GM10266 (cell line): ENCODE results near the gene TRIM47.

Experiments
- DNase-seq: peaks from one replicate; pipeline ENCODE4 v3.0.0; 2012; ENCODE audit errors: extremely low spot score
- CTCF ChIP-seq: IDR thresholded peaks from 2 replicates; pipeline ENCODE4 v1.5.1; 2012; ENCODE audit warnings: mild to moderate bottlenecking, low read depth; ENCODE audit not compliant: control insufficient read depth, insufficient read depth; ENCODE audit errors: missing control alignments

Gene TRIM47

DNA sequence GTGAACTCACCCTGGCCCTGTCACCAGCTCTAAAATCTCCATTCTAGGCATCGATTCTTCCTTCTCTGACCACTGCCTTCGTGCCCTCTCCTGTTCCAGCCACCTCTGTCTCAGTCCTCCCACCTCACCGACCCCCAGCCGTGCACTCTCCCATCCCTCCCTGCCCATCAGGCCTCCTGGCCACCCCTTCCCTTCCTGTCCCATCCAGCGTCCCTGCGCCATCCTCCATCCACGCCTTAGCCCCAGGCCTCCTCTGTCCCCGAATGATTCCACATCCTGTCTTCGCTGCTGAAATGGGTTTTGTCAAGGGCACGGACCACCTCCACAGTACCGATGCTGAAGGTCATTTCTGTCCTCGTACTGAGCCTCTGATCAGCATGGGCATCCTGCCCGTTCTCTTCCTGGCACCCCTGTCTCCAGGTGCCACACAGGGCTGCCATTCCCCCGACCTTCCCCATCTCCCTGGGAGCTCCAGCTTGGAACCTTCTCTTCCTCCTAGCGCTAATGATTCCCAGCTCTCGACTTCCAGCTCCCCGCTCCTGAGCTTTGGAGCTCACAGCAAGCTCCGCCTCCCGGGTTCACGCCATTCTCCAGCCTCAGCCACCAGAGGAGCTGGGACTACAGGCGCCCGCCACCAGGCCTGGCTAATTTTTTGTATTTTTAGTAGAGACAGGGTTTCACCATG is 15.8 kb upstream of the TRIM47 start:
- no peak for DNase-seq
- TF ChIP-seq CTCF = no peak

DNA sequence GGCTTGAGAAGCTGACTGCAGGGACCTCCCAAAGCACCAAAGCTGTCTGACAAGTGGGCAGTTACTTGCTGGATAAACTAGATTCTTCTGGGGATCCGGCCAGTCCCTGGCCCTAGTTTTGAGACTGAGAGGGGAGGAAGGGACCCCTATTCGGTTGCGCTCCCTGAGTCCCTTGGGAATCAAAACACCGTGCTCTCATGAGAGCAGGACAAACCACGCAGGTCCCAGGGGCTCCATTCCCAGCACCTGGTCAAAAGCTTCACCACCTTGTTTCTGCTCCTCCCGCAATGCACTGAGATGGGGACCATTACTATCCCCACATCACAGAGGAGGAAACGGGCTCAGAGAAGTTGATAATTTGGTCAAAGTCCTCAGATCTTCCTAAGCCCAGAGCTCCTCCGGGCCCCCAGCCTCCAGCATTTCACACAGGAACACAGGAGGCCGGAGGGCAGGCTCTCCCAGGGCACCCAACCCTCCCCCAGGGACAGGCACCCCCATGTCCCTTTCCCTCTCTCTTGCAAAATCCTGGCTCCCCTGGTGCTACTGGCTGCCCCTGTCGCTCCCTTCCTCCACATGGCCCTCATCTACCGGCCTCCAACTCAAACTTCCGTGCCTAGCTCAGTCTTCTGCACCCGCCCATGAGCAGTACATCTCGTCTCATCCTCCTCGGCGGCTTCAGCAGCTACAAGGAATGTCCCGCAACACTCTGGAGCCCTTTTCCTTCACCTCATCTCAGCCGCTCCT is 15.1 kb upstream of the TRIM47 start:
- no peak for TF ChIP-seq CTCF
- DNase-seq = no peak

GRCh38 chr17:75892556-75893224 is 14.3 kb upstream of the TRIM47 start:
- DNase-seq = no peak
- TF ChIP-seq CTCF = no peak

DNA sequence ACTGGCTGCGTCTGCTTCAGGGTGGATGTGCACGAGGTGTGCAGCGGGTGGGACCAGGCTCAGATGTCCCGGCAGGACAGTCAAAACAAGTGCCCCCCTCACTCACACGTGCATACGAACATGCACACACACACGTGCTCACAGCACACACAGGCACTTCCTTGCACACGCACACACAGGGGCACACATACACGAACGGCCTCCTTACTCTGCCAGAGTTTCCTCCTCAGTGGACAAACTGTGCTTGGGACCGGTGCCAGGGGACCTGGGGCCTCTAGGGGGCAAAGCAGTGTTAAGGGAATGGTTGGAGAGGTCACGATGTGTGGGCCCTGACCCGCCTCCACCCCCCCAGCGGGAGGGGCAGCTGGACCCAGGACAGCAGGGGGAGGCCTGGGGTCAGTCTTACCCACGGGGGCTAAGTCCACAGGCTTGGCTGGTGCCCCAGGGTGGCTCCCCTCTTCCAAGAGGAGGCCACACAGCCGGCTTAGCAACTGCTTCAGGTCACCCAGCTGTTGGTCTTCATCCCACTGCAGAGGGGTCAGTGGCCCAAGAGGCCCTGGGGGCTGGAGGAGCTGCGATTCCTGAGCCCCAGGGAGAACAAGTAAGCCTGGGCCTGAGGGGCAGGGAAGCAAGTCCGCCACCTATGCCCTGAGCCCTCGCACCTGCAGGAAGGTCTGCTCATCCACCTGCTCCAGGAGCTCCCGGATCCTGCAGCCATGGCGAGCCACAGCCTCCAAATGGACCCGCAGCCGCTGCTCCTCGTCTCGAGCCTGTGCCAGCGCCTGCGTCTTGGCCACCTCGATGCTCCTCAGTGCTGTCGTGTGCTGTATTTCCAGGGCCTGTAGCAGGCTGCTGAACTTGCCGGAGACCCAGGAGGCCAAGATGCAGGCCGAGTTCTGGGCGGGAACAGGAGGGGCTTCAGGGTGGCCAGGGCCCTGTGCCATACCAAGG is 13.5 kb upstream of the TRIM47 start:
- no peak for DNase-seq
- no peak for TF ChIP-seq CTCF

DNA sequence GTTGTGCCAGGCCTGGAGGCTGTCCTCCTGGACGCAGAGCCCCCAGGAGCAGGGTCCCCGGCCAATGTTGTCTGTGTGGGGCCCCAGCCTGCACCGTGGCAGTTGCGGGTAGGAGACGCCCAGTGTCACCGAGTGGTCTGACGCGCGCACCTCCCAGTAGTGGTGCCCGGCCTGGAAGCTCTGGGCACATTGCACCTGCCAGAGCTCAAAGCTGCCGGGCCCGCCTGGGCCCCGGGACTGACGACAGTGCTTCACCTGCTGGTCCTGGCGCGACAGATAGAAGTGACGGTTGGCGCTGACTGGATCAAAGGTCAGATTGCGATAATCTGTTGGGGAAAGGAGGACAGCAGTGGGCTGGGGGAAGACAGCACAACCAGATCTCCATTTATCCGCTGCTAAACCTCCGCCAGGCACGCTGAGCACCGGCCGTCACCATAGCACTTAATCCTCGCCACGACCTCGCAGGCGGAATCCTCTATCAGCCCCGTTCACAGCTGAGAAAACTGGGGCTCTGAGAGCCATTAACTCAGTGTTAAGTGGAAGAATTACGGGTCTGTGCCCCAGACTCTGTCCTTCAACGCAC is 12.7 kb upstream of the TRIM47 start:
- no peak for TF ChIP-seq CTCF
- no peak for DNase-seq

- no peak for TF ChIP-seq CTCF
- no peak for DNase-seq
Observed at GRCh38 chr17:75889454-75889853, 11.1 kb upstream of the TRIM47 start.
